WTC11 (cell line): ENCODE data around the gene RAI1. TPM values are rescaled to one million over a fixed set of nuclear protein-coding genes. Genes with fewer than 3 reads are reported as not detected.

ENCODE experiments used
- ATAC-seq: fragments of 200-7000 bp; cut with Tn5 transposase; 2 replicates; pipeline ENCODE4 v1.10.0; 2021; ENCODE audit warnings: mild to moderate bottlenecking, moderate library complexity
- CTCF ChIA-PET: fragments of 300-600 bp; sonication (Branson Sonifier 250); formaldehyde crosslinking; loops from one replicate; lab custom pipeline; 2021; ENCODE audit warnings: antibody characterized with exemption; lab: Charles Lee
- POLR2A ChIA-PET: fragments of 350-600 bp; sonication (Branson Sonifier 250); formaldehyde crosslinking; loops from one replicate; lab custom pipeline; 2021; ENCODE audit warnings: antibody characterized with exemption; lab: Charles Lee
- DNase-seq: peaks from one replicate; pipeline ENCODE4 v3.0.0; 2021; ENCODE audit warnings: low spot score
- H3K27ac Mint-ChIP-seq: 2 replicates; pipeline ENCODE4 v1.8.0; 2021; ENCODE audit warnings: mixed read lengths
- H3K27me3 Mint-ChIP-seq: 2 replicates; pipeline ENCODE4 v1.8.0; 2021; ENCODE audit warnings: low read depth, mild to moderate bottlenecking, moderate library complexity, mixed read lengths
- H3K36me3 Mint-ChIP-seq: 2 replicates; pipeline ENCODE4 v1.8.0; 2021; ENCODE audit warnings: mixed read lengths
- H3K4me1 Mint-ChIP-seq: 2 replicates; pipeline ENCODE4 v1.8.0; 2022; ENCODE audit warnings: mixed read lengths
- H3K4me3 Mint-ChIP-seq: 2 replicates; pipeline ENCODE4 v1.8.0; 2021; ENCODE audit warnings: mild to moderate bottlenecking, moderate library complexity, mixed read lengths
- H3K9me3 Mint-ChIP-seq: 2 replicates; pipeline ENCODE4 v1.8.0; 2021; ENCODE audit warnings: mixed read lengths
- AFF4 ChIP-seq: sonication (generic); formaldehyde crosslinking; IDR thresholded peaks from 2 replicates; pipeline ENCODE4 v1.8.1; 2023; ENCODE audit warnings: mild to moderate bottlenecking, missing genetic modification reagents, borderline replicate concordance
- ATF1 ChIP-seq: sonication (generic); formaldehyde crosslinking; IDR thresholded peaks from 2 replicates; pipeline ENCODE4 v1.8.1; 2023; ENCODE audit warnings: mild to moderate bottlenecking, moderate library complexity, missing genetic modification reagents
- ATF6 ChIP-seq: sonication (generic); formaldehyde crosslinking; IDR thresholded peaks from 2 replicates; pipeline ENCODE4 v1.8.1; 2023; ENCODE audit warnings: mild to moderate bottlenecking, missing genetic modification reagents
- E2F4 ChIP-seq: sonication (generic); formaldehyde crosslinking; IDR thresholded peaks from 2 replicates; pipeline ENCODE4 v1.8.1; 2022; ENCODE audit warnings: low read depth, mild to moderate bottlenecking, moderate library complexity, missing genetic modification reagents, borderline replicate concordance
- EMX1 ChIP-seq: fragments of 250-450 bp; sonication (Bioruptor Pico); IDR thresholded peaks from 2 replicates; pipeline ENCODE4 v1.8.0; 2021; ENCODE audit warnings: mild to moderate bottlenecking
- GABPB1 ChIP-seq: sonication (generic); formaldehyde crosslinking; IDR thresholded peaks from 2 replicates; pipeline ENCODE4 v1.8.1; 2023; ENCODE audit warnings: mild to moderate bottlenecking, missing genetic modification reagents
- GRHL2 ChIP-seq: fragments of 250-450 bp; sonication (Bioruptor Pico); IDR thresholded peaks from 2 replicates; pipeline ENCODE4 v1.8.0; 2022; ENCODE audit warnings: mild to moderate bottlenecking, moderate library complexity; ENCODE audit not compliant: insufficient replicate concordance, severe bottlenecking
- IRF2 ChIP-seq: sonication (generic); formaldehyde crosslinking; IDR thresholded peaks from 2 replicates; pipeline ENCODE4 v1.8.0; 2022; ENCODE audit warnings: low read depth, missing genetic modification reagents, borderline replicate concordance
- NR3C1 ChIP-seq: sonication (generic); formaldehyde crosslinking; conservative IDR thresholded peaks from 2 replicates; pipeline ENCODE4 v1.8.1; 2023; ENCODE audit warnings: low read depth, mild to moderate bottlenecking, missing genetic modification reagents
- TCF7 ChIP-seq: sonication (generic); formaldehyde crosslinking; IDR thresholded peaks from 2 replicates; pipeline ENCODE4 v1.8.0; 2022; ENCODE audit warnings: mild to moderate bottlenecking, low read depth, missing genetic modification reagents, moderate library complexity
- ZNF121 ChIP-seq: sonication (generic); formaldehyde crosslinking; IDR thresholded peaks from 2 replicates; pipeline ENCODE4 v1.8.0; 2023; ENCODE audit warnings: missing genetic modification reagents
- ZNF219 ChIP-seq: sonication (generic); formaldehyde crosslinking; IDR thresholded peaks from 2 replicates; pipeline ENCODE4 v1.8.0; 2023; ENCODE audit warnings: missing genetic modification reagents, mild to moderate bottlenecking, borderline replicate concordance
- ZNF416 ChIP-seq: fragments of 250-450 bp; sonication (Bioruptor Pico); IDR thresholded peaks from 2 replicates; pipeline ENCODE4 v1.9.0; 2021; ENCODE audit warnings: mild to moderate bottlenecking, inconsistent platforms
- ZNF423 ChIP-seq: fragments of 250-450 bp; sonication (Bioruptor Pico); IDR thresholded peaks from 2 replicates; pipeline ENCODE4 v2.1.2; 2022; ENCODE audit warnings: mild to moderate bottlenecking, moderate library complexity
- ZNF425 ChIP-seq: fragments of 250-450 bp; sonication (Bioruptor Pico); conservative IDR thresholded peaks from 2 replicates; pipeline ENCODE4 v1.9.0; 2021; ENCODE audit warnings: mild to moderate bottlenecking
- ZNF532 ChIP-seq: fragments of 250-450 bp; sonication (Bioruptor Pico); IDR thresholded peaks from 2 replicates; pipeline ENCODE4 v1.9.0; 2021; ENCODE audit warnings: mild to moderate bottlenecking, borderline replicate concordance
- total RNA-seq: library from RNA; stranded (reverse); gene quantifications from 3 replicates; pipeline ENCODE4 v1.2.3, GENCODE V29; 2021
- TF ChIP-seq, protein P1 (sequence below): sonication (generic); formaldehyde crosslinking; IDR thresholded peaks from 2 replicates; pipeline ENCODE4 v1.8.0; 2023; ENCODE audit warnings: mild to moderate bottlenecking, missing genetic modification reagents

Gene RAI1
- total RNA-seq, 1 experiment from 2014 or later, result 12.7 TPM

- TF ChIP-seq ZNF532 (CRISPR knock-in tag), result no peak
- no peak for TF ChIP-seq NR3C1 (CRISPR knock-in tag)
Observed at GRCh38 chr17:17702449-17703139, 21.3 kb downstream of the RAI1 start (continued).

DNA sequence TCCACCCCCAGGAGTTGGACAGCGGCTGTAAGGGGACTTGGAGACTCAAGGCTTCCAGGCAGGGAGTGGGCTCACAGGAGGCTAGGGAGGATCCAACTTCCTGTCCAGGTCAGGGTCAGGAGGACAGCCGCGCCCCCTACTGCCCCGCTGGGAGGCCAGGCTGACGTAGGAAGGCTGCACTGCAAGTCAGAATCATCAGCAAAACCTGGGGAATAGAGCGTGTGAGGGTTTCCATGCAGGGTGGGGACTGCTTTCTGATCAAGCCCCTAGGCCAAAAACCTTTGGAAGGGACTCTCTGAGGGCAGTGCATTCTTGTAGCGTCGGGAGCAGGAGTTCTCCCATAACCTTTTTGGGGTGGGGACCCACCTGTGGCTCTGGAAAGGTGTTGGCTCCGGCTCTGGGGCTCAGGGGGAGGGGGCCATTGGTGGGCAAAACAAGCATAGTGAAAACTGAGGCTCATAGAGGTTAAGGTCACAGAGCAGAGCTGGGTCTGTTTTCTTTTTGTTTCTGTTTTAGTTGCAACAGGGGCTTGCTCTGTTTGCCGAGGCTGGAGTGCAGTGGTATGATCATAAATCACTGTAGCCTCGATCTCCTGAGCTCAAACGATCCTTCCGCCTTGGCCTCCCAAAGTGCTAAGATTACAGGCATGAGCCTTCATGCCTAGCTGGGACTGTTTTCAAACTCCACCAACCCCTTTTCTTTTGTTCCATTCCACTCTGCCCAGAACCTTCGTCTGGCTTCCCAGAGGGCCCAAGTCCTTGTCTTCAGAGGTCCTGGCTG lies 22.1 kb downstream of the RAI1 start:
- ChIA-PET CTCF (interaction anchor here (1.0 to 1.4 kb wide), 2 partner anchors 38 to 98 kb away, joined by 3 read pairs; no protein-coding TSS in a partner anchor), POLR2A (no interaction called here)
- Mint-ChIP-seq H3K36me3 (no peaks in the 10 kb centered on the region), H3K27ac (no peak overlapping the region), H3K4me3 (no peak overlapping the region), H3K4me1 (peaks cover 50% of the 10 kb centered on the region), H3K27me3 (peaks cover 99% of the 10 kb centered on the region), H3K9me3 (no peaks in the 10 kb centered on the region)
- DNase-seq (peak; percentile 68), ATAC-seq (peak; percentile 8)
- TF ChIP-seq GRHL2, result no peak
- peak; percentile 29; the same call in 1 of the 2 replicates for TF ChIP-seq GABPB1
- no peak for TF ChIP-seq AFF4 (CRISPR knock-in tag)
- no peak for TF ChIP-seq TCF7 (CRISPR knock-in tag)
- TF ChIP-seq, protein P1, sequence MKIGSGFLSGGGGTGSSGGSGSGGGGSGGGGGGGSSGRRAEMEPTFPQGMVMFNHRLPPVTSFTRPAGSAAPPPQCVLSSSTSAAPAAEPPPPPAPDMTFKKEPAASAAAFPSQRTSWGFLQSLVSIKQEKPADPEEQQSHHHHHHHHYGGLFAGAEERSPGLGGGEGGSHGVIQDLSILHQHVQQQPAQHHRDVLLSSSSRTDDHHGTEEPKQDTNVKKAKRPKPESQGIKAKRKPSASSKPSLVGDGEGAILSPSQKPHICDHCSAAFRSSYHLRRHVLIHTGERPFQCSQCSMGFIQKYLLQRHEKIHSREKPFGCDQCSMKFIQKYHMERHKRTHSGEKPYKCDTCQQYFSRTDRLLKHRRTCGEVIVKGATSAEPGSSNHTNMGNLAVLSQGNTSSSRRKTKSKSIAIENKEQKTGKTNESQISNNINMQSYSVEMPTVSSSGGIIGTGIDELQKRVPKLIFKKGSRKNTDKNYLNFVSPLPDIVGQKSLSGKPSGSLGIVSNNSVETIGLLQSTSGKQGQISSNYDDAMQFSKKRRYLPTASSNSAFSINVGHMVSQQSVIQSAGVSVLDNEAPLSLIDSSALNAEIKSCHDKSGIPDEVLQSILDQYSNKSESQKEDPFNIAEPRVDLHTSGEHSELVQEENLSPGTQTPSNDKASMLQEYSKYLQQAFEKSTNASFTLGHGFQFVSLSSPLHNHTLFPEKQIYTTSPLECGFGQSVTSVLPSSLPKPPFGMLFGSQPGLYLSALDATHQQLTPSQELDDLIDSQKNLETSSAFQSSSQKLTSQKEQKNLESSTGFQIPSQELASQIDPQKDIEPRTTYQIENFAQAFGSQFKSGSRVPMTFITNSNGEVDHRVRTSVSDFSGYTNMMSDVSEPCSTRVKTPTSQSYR, result no peak
- TF ChIP-seq EMX1, result no peak
- TF ChIP-seq ZNF416 (CRISPR knock-in tag), result no peak
- TF ChIP-seq ZNF121 (CRISPR knock-in tag), result peak; percentile 97
- no peak for TF ChIP-seq IRF2 (CRISPR knock-in tag)
- no peak for TF ChIP-seq ZNF219 (CRISPR knock-in tag)
- TF ChIP-seq ATF6, result no peak
- no peak for TF ChIP-seq ATF1 (CRISPR knock-in tag)
- TF ChIP-seq E2F4 (CRISPR knock-in tag), result no peak
- no peak for TF ChIP-seq ZNF425 (CRISPR knock-in tag)
- TF ChIP-seq ZNF423, result no peak
